HCT116 (cell line): Measurements from ENCODE around the gene NDUFAF4. TPM values are rescaled to one million over a fixed set of nuclear protein-coding genes. Genes with fewer than 3 reads are reported as not detected.

Source experiments
- ATAC-seq: fragments of 200-7000 bp; cut with Tn5 transposase; 2 replicates; pipeline ENCODE4 v1.9.1; 2020; ENCODE audit warnings: mild to moderate bottlenecking, moderate library complexity
- BruUV-seq: library from RNA; stranded (reverse); fragments of 400-500 nt; replicated peaks from 2 replicates; lab custom pipeline; 2021; lab: Mats Ljungman, UMichigan
- CTCF ChIA-PET: fragments of 300-600 bp; sonication (Branson Sonifier 250); formaldehyde crosslinking; loops from one replicate; lab custom pipeline; 2021; ENCODE audit warnings: antibody characterized with exemption; lab: Charles Lee
- POLR2A ChIA-PET: fragments of 300-600, 350-600 bp; sonication (Branson Sonifier 250); formaldehyde crosslinking; loops from one replicate; lab custom pipeline; 2021; ENCODE audit warnings: antibody characterized with exemption; lab: Charles Lee
- RAD21 ChIA-PET, 2 experiments: fragments of 300-600 bp; sonication (Branson Sonifier 250); formaldehyde crosslinking; loops; one replicate each; lab custom pipeline; 2023; ENCODE audit warnings: low total read pairs in 2 of 2; ENCODE audit not compliant: uncharacterized antibody in 2 of 2, unreplicated experiment in 2 of 2, low non-redundant PET in 1 of 2; lab: Charles Lee
- DNase-seq: peaks from one replicate; pipeline ENCODE4 v3.0.0-alpha.2; 2010; ENCODE audit warnings: low read depth, low spot score
- H2AFZ ChIP-seq: fragments of 200-600 bp; shearing (Covaris generic), sonication (generic); 2 replicates; pipeline ENCODE4 v1.6.1; 2017; ENCODE audit warnings: low read depth, mixed run types, mixed read lengths, antibody characterized with exemption, low read length; ENCODE audit not compliant: poor library complexity, severe bottlenecking
- H3K27ac ChIP-seq: 2 replicates; pipeline ENCODE4 v1.5.1; 2012; ENCODE audit warnings: low read depth, low read length
- H3K27me3 ChIP-seq: fragments of 200-600 bp; sonication (generic); 2 replicates; pipeline ENCODE4 v1.6.1; 2016; ENCODE audit warnings: mixed run types, low read length, mixed read lengths; ENCODE audit not compliant: insufficient read depth
- H3K36me3 ChIP-seq, 2 experiments: fragments of 200-500 bp in 1 of 2; fragments of 200-600 bp in 1 of 2; sonication (Bioruptor generic) in 1 of 2; sonication (generic) in 1 of 2; 2 replicates each; pipeline versions ENCODE4 v1.5.1 to v1.6.1; 2014 to 2016; ENCODE audit warnings: low read length in 2 of 2, inconsistent platforms in 1 of 2, mixed read lengths in 1 of 2, mixed run types in 1 of 2; ENCODE audit not compliant: insufficient read depth in 2 of 2, control insufficient read depth in 1 of 2
- H3K4me1 ChIP-seq, 2 experiments: fragments of 200-600 bp in 1 of 2; sonication (generic) in 1 of 2; 2 replicates each; pipeline versions ENCODE4 v1.5.1 to v1.6.1; 2012 to 2017; ENCODE audit warnings: low read length in 2 of 2, inconsistent platforms in 1 of 2, mild to moderate bottlenecking in 1 of 2, mixed read lengths in 1 of 2, mixed run types in 1 of 2, moderate library complexity in 1 of 2; ENCODE audit not compliant: insufficient read depth in 2 of 2, control insufficient read depth in 1 of 2
- H3K4me2 ChIP-seq: fragments of 200-600 bp; sonication (generic); 2 replicates; pipeline ENCODE4 v1.6.1; 2017; ENCODE audit warnings: mixed run types, low read length, mixed read lengths
- H3K4me3 ChIP-seq, 2 experiments: fragments of 200-600 bp in 1 of 2; sonication (generic) in 1 of 2; replicated peaks in 1 of 2; 2 replicates each; pipeline ENCODE4 v1.5.1; 2011 to 2016; ENCODE audit warnings: low read length in 2 of 2, control low read depth in 1 of 2, low read depth in 1 of 2, mild to moderate bottlenecking in 1 of 2, mixed read lengths in 1 of 2, mixed run types in 1 of 2
- H3K79me2 ChIP-seq: fragments of 200-600 bp; sonication (generic); 2 replicates; pipeline ENCODE4 v1.6.1; 2017; ENCODE audit warnings: mild to moderate bottlenecking, mixed run types, low read length, moderate library complexity, mixed read lengths; ENCODE audit not compliant: insufficient read depth
- H3K9ac ChIP-seq: fragments of 200-600 bp; sonication (generic); 2 replicates; pipeline ENCODE4 v1.6.1; 2016; ENCODE audit warnings: low read length, mixed read lengths
- H3K9me2 ChIP-seq: fragments of 200-600 bp; sonication (generic), shearing (Covaris generic); 2 replicates; pipeline ENCODE4 v1.6.1; 2017; ENCODE audit warnings: mixed run types, mild to moderate bottlenecking, moderate library complexity; ENCODE audit not compliant: insufficient read depth
- H3K9me3 ChIP-seq, 2 experiments: fragments of 200-500 bp in 1 of 2; fragments of 200-600 bp in 1 of 2; sonication (Bioruptor generic) in 1 of 2; sonication (generic) in 1 of 2; 2 replicates each; pipeline ENCODE4 v1.6.1; 2014 to 2017; ENCODE audit warnings: low read length in 2 of 2, mixed read lengths in 2 of 2, inconsistent platforms in 1 of 2, low read depth in 1 of 2, mild to moderate bottlenecking in 1 of 2, mixed run types in 1 of 2, moderate library complexity in 1 of 2; ENCODE audit not compliant: control insufficient read depth in 1 of 2, insufficient read depth in 1 of 2
- H4K20me1 ChIP-seq: fragments of 200-600 bp; sonication (generic), shearing (Covaris generic); 2 replicates; pipeline ENCODE4 v1.6.1; 2017; ENCODE audit warnings: mixed run types, mild to moderate bottlenecking, moderate library complexity; ENCODE audit not compliant: insufficient read depth
- ATF3 ChIP-seq: IDR thresholded peaks from 2 replicates; pipeline ENCODE4 v1.6.1; 2012
- CBX3 ChIP-seq: IDR thresholded peaks from 2 replicates; pipeline ENCODE4 v1.6.1; 2012; ENCODE audit warnings: low read depth
- ELF1 ChIP-seq: IDR thresholded peaks from 2 replicates; pipeline ENCODE4 v1.6.1; 2012; ENCODE audit warnings: low read depth, borderline replicate concordance
- EZH2 ChIP-seq: fragments of 200-600 bp; sonication (generic); IDR thresholded peaks from 2 replicates; pipeline ENCODE4 v1.6.1; 2017; ENCODE audit warnings: antibody characterized with exemption, mixed run types
- EZH2phosphoT487 ChIP-seq: fragments of 200-600 bp; IDR thresholded peaks from 2 replicates; pipeline ENCODE4 v1.6.1; 2018; ENCODE audit warnings: antibody characterized with exemption, borderline replicate concordance
- FOSL1 ChIP-seq: IDR thresholded peaks from 2 replicates; pipeline ENCODE4 v1.6.1; 2012; ENCODE audit warnings: low read depth
- JUND ChIP-seq: IDR thresholded peaks from 2 replicates; pipeline ENCODE4 v1.6.1; 2012
- POLR2A ChIP-seq: IDR thresholded peaks from 2 replicates; pipeline ENCODE4 v1.7.0; 2011; ENCODE audit warnings: borderline replicate concordance; ENCODE audit not compliant: insufficient read depth, insufficient read length; ENCODE audit errors: extremely low read depth
- POLR2AphosphoS5 ChIP-seq: IDR thresholded peaks from 2 replicates; pipeline ENCODE4 v1.6.1; 2011; ENCODE audit warnings: mild to moderate bottlenecking, low read depth, low read length, moderate library complexity
- SIN3A ChIP-seq: IDR thresholded peaks from 2 replicates; pipeline ENCODE4 v1.6.1; 2012; ENCODE audit warnings: low read depth
- SP1 ChIP-seq: IDR thresholded peaks from 2 replicates; pipeline ENCODE4 v1.6.1; 2012; ENCODE audit warnings: low read depth
- SRF ChIP-seq: IDR thresholded peaks from 2 replicates; pipeline ENCODE4 v1.6.1; 2012; ENCODE audit warnings: low read depth
- YY1 ChIP-seq: IDR thresholded peaks from 2 replicates; pipeline ENCODE4 v1.6.1; 2011; ENCODE audit warnings: low read length, low read depth, moderate library complexity, mild to moderate bottlenecking; ENCODE audit not compliant: insufficient replicate concordance; ENCODE audit errors: extremely low read depth
- intact Hi-C: fragments of 100-400 bp; cut with micrococcal nuclease; formaldehyde crosslinking; loops from 2 replicates; pipeline ENCODE4 v1.10.0; 2022
- total RNA-seq: library from RNA; stranded (reverse); gene quantifications from one replicate; pipeline ENCODE4 v1.2.1, GENCODE V29; 2021; ENCODE audit not compliant: unreplicated experiment
- TF ChIP-seq, protein P1 (sequence below): IDR thresholded peaks from 2 replicates; pipeline ENCODE4 v1.6.1; 2012
- TF ChIP-seq, protein P2 (sequence below), 3 experiments: fragments of 200-600 bp in 1 of 3; sonication (generic) in 1 of 3; IDR thresholded peaks in 2 of 3; conservative IDR thresholded peaks in 1 of 3; 2 replicates each; pipeline ENCODE4 v1.5.1; 2012 to 2017; ENCODE audit warnings: low read depth in 2 of 3, low read length in 2 of 3, antibody characterized with exemption in 1 of 3, borderline replicate concordance in 1 of 3, control low read depth in 1 of 3, mild to moderate bottlenecking in 1 of 3, mixed read lengths in 1 of 3, mixed run types in 1 of 3, moderate library complexity in 1 of 3; ENCODE audit not compliant: insufficient read depth in 1 of 3

The NDUFAF4 gene
- total RNA-seq, 1 experiment from 2014 or later, result 62.4 TPM

- Histone ChIP-seq H4K20me1 (no peaks in the 10 kb centered on the region), H3K79me2 (no peaks in the 10 kb centered on the region), H3K4me2 (no peak overlapping the region), H3K27ac (no peak overlapping the region), H3K4me1 (peaks cover 11 to 22% of the 10 kb centered on the region in 2 experiments), H3K9ac (no peak overlapping the region), H3K9me2 (no peaks in the 10 kb centered on the region), H3K9me3 (no peaks in the 10 kb centered on the region), H3K4me3 (no peak overlapping the region), H2AFZ (no peak overlapping the region), H3K36me3 (no peaks in the 10 kb centered on the region), H3K27me3 (no peaks in the 10 kb centered on the region)
- TF ChIP-seq FOSL1, result no peak
- no peak for TF ChIP-seq POLR2AphosphoS5
- no peak for TF ChIP-seq SP1
- no peak for TF ChIP-seq YY1
- TF ChIP-seq SRF, result no peak
- TF ChIP-seq, protein P1, sequence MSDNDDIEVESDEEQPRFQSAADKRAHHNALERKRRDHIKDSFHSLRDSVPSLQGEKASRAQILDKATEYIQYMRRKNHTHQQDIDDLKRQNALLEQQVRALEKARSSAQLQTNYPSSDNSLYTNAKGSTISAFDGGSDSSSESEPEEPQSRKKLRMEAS, result no peak
- no peak for TF ChIP-seq EZH2
- no peak for TF ChIP-seq JUND
- TF ChIP-seq POLR2A, result no peak
- TF ChIP-seq, protein P2, sequence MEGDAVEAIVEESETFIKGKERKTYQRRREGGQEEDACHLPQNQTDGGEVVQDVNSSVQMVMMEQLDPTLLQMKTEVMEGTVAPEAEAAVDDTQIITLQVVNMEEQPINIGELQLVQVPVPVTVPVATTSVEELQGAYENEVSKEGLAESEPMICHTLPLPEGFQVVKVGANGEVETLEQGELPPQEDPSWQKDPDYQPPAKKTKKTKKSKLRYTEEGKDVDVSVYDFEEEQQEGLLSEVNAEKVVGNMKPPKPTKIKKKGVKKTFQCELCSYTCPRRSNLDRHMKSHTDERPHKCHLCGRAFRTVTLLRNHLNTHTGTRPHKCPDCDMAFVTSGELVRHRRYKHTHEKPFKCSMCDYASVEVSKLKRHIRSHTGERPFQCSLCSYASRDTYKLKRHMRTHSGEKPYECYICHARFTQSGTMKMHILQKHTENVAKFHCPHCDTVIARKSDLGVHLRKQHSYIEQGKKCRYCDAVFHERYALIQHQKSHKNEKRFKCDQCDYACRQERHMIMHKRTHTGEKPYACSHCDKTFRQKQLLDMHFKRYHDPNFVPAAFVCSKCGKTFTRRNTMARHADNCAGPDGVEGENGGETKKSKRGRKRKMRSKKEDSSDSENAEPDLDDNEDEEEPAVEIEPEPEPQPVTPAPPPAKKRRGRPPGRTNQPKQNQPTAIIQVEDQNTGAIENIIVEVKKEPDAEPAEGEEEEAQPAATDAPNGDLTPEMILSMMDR (IDR thresholded peaks at IDR 0.05 in 2 of 3, conservative IDR thresholded peaks at IDR 0.05 in 1 of 3; ENCODE audit: borderline replicate concordance in 1 of 3, insufficient read depth in 1 of 3, low read depth in 2 of 3, low read length in 2 of 3), result no peak
- TF ChIP-seq ELF1, result no peak
- TF ChIP-seq EZH2phosphoT487, result no peak
- TF ChIP-seq SIN3A, result no peak
- no peak for TF ChIP-seq ATF3
- no peak for TF ChIP-seq CBX3
- CTCF ChIA-PET, result no interaction called here
- no peak for DNase-seq
- intact Hi-C loops, result no loop called here
- BruUV-seq, result no TSS peak
- POLR2A ChIA-PET, result no interaction called here
- RAD21 ChIA-PET, result no interaction called here
- ATAC-seq, result no peak
Measured at GRCh38 chr6:96940322-96940721, 42.6 kb upstream of the NDUFAF4 start.
